ENCODE results near the gene PHF20.
A peak's percentile ranks its signal among the peaks of the same experiment; 100 is the strongest.

Gene PHF20

GRCh38 chr20:35963878-35964277 lies 192.1 kb downstream of the PHF20 start:
- Histone ChIP-seq H3K4me3 (ENCODE audit: low read depth, low read length) (no peak overlapping the region), H3K36me3 (no peaks in the 10 kb centered on the region), H3K27ac (no peak overlapping the region), H3K27me3 (ENCODE audit: insufficient read depth, low read depth, severe bottlenecking) (no peaks in the 10 kb centered on the region), H3K9me3 (ENCODE audit: severe bottlenecking) (no peaks in the 10 kb centered on the region)
- no peak for TF ChIP-seq CTCF (IDR thresholded peaks at IDR 0.05; ENCODE audit: low read depth, low read length)
- DNase-seq = no peak

- H3K27me3 ChIP-seq (ENCODE audit: insufficient read depth, low read depth, severe bottlenecking) = no peaks in the 10 kb centered on the region
- H3K4me3 ChIP-seq (ENCODE audit: low read depth, low read length) = no peak within 1 kb of the TSS
- DNase-seq = no peak
- TF ChIP-seq CTCF (IDR thresholded peaks at IDR 0.05; ENCODE audit: low read depth, low read length) = no peak
- no peak within 1 kb of the TSS for H3K27ac ChIP-seq
- no peaks in the 10 kb centered on the region for H3K36me3 ChIP-seq
- H3K9me3 ChIP-seq (ENCODE audit: severe bottlenecking) = peaks cover 13% of the 10 kb centered on the region
Measured at GRCh38 chr20:35967979-35968640, 196.3 kb downstream of the PHF20 start, which contains the start of gene CNBD2. CNBD2 (plus strand) TSS chr20:35968590; CDS start chr20:35968763, 173 bp downstream.

GRCh38 chr20:35968930-35969329 lies 197.1 kb downstream of the PHF20 start:
- Histone ChIP-seq H3K27me3 (ENCODE audit: insufficient read depth, low read depth, severe bottlenecking) (no peaks in the 10 kb centered on the region), H3K4me3 (ENCODE audit: low read depth, low read length) (no peak overlapping the region), H3K27ac (no peak overlapping the region), H3K36me3 (no peaks in the 10 kb centered on the region), H3K9me3 (ENCODE audit: severe bottlenecking) (peaks cover 16% of the 10 kb centered on the region)
- TF ChIP-seq CTCF (IDR thresholded peaks at IDR 0.05; ENCODE audit: low read depth, low read length) = no peak
- DNase-seq = no peak

- H3K27me3 ChIP-seq (ENCODE audit: insufficient read depth, low read depth, severe bottlenecking) = no peaks in the 10 kb centered on the region
- TF ChIP-seq CTCF (IDR thresholded peaks at IDR 0.05; ENCODE audit: low read depth, low read length) = no peak
- no peak overlapping the region for H3K4me3 ChIP-seq (ENCODE audit: low read depth, low read length)
Measured at GRCh38 chr20:35971981-35972380, 200.2 kb downstream of the PHF20 start.

GRCh38 chr20:35972462-35972861 lies 200.6 kb downstream of the PHF20 start:
- TF ChIP-seq CTCF (IDR thresholded peaks at IDR 0.05; ENCODE audit: low read depth, low read length) = no peak
- peak; percentile 72 for DNase-seq
- Histone ChIP-seq H3K27ac (peak overlapping the region; percentile 88), H3K27me3 (ENCODE audit: insufficient read depth, low read depth, severe bottlenecking) (no peaks in the 10 kb centered on the region), H3K9me3 (ENCODE audit: severe bottlenecking) (peaks cover 16% of the 10 kb centered on the region), H3K36me3 (no peaks in the 10 kb centered on the region), H3K4me3 (ENCODE audit: low read depth, low read length) (no peak overlapping the region)

More at GRCh38 chr20:35971981-35972380, 200.2 kb downstream of the PHF20 start:
- peak overlapping the region; percentile 88 for H3K27ac ChIP-seq
- H3K36me3 ChIP-seq = no peaks in the 10 kb centered on the region
- no peak for DNase-seq
- peaks cover 16% of the 10 kb centered on the region for H3K9me3 ChIP-seq (ENCODE audit: severe bottlenecking)

- Histone ChIP-seq H3K9me3 (ENCODE audit: severe bottlenecking) (peaks cover 16% of the 10 kb centered on the region), H3K27me3 (ENCODE audit: insufficient read depth, low read depth, severe bottlenecking) (no peaks in the 10 kb centered on the region), H3K27ac (no peak overlapping the region; the same call in 1 of the 2 replicates), H3K36me3 (no peaks in the 10 kb centered on the region), H3K4me3 (ENCODE audit: low read depth, low read length) (no peak overlapping the region)
- no peak for TF ChIP-seq CTCF (IDR thresholded peaks at IDR 0.05; ENCODE audit: low read depth, low read length)
- no peak for DNase-seq
Measured at GRCh38 chr20:35974256-35974655, 202.4 kb downstream of the PHF20 start.
